OCI-LY3 (cell line): ENCODE data around the gene WDR11.

Source experiments
- CTCF ChIP-seq: fragments of 200-600, 300-600 bp; sonication (generic); IDR thresholded peaks from 2 replicates; pipeline ENCODE4 v1.5.1; 2014; ENCODE audit warnings: antibody characterized with exemption, low read length, low read depth
- EZH2phosphoT487 ChIP-seq: fragments of 200-600 bp; shearing (Covaris generic); IDR thresholded peaks from 2 replicates; pipeline ENCODE4 v1.6.1; 2018; ENCODE audit warnings: antibody characterized with exemption, mixed run types, low read depth

- no peak for TF ChIP-seq CTCF
- no peak for TF ChIP-seq EZH2phosphoT487
Measured at GRCh38 chr10:120917521-120918250, 66.5 kb downstream of the WDR11 start.
